ENCODE measurements around the gene ACP7. TPM values are rescaled to one million over a fixed set of nuclear protein-coding genes. Genes with fewer than 3 reads are reported as not detected.

The ACP7 gene
- total RNA-seq, 1 donor from 2014 or later: not detected

DNA sequence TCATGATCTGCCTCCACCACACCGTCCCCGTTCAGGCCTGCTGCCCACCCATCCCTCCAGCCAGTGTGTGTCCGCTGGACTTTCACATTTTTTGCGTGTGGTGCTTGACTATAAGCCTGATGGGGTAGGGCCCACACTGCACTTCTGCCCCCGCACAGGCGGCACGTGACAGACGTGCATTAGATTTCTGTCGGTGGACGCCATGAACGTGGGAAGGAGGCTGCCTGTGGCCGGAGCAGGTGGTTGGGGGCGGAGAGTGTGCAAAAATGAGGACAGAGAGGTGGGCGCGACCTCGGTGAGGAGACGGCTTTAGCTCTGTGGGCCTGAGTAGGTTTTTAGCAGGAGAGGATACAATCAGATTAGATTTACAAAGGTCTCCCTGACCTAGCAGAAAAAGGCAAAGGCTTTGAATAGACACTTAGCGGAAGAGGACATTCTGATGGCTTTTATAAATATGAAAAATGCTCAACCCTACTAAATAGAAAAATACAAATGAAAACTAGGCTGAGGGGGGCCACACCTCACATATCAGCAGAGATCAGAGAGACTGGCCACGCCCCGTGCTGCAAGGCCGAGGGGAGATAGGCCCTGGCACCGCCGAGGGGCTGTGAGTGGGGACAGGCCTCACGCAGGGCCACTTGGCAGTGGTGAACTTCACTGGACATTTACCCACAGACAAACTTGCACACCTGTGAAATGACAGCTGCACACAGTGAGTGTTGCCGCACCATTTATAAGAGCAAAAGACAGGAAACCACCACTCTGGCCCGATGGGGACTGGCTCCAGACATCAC, 66.8 kb downstream of the ACP7 start:
- Histone ChIP-seq H3K9me3 (replicated peaks) (no peaks in the 10 kb centered on the region), H3K4me3 (no peak overlapping the region), H3K27ac (replicated peaks) (no peak overlapping the region), H3K4me1 (peaks cover 27% of the 10 kb centered on the region), H3K27me3 (ENCODE audit: low read depth) (no peaks in the 10 kb centered on the region), H3K36me3 (no peaks in the 10 kb centered on the region)
- TF ChIP-seq, protein P1, sequence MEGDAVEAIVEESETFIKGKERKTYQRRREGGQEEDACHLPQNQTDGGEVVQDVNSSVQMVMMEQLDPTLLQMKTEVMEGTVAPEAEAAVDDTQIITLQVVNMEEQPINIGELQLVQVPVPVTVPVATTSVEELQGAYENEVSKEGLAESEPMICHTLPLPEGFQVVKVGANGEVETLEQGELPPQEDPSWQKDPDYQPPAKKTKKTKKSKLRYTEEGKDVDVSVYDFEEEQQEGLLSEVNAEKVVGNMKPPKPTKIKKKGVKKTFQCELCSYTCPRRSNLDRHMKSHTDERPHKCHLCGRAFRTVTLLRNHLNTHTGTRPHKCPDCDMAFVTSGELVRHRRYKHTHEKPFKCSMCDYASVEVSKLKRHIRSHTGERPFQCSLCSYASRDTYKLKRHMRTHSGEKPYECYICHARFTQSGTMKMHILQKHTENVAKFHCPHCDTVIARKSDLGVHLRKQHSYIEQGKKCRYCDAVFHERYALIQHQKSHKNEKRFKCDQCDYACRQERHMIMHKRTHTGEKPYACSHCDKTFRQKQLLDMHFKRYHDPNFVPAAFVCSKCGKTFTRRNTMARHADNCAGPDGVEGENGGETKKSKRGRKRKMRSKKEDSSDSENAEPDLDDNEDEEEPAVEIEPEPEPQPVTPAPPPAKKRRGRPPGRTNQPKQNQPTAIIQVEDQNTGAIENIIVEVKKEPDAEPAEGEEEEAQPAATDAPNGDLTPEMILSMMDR (IDR thresholded peaks at IDR 0.05; ENCODE audit: borderline replicate concordance): no peak
- intact Hi-C loops (cut with micrococcal nuclease): no loop called here
- no peak for DNase-seq

DNA sequence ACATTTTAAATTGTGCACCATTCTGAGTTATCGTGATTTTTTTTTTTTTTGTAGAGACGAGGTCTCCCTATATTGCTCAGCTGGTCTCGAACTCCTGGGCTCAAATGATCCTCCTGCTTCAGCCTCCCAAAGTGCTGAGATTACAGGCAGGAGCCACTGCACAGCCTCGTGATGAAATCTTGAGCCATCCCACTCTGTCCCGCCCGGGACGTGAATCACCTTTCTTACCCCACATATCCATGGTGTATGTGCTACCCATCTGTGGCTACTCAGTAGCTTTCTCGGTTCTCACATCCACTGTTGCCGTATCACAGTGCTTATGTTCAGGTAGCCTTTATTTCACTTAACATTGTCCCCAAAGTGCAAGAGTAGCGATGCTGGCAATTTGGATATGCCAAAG, 67.9 kb downstream of the ACP7 start:
- Histone ChIP-seq H3K4me1 (peaks cover 31% of the 10 kb centered on the region), H3K27ac (replicated peaks) (no peak overlapping the region), H3K27me3 (ENCODE audit: low read depth) (no peaks in the 10 kb centered on the region), H3K4me3 (no peak overlapping the region), H3K36me3 (no peaks in the 10 kb centered on the region), H3K9me3 (replicated peaks) (no peaks in the 10 kb centered on the region)
- intact Hi-C loops (cut with micrococcal nuclease): no loop called here
- TF ChIP-seq, protein P1 (IDR thresholded peaks at IDR 0.05; ENCODE audit: borderline replicate concordance): no peak
- DNase-seq: no peak

DNA sequence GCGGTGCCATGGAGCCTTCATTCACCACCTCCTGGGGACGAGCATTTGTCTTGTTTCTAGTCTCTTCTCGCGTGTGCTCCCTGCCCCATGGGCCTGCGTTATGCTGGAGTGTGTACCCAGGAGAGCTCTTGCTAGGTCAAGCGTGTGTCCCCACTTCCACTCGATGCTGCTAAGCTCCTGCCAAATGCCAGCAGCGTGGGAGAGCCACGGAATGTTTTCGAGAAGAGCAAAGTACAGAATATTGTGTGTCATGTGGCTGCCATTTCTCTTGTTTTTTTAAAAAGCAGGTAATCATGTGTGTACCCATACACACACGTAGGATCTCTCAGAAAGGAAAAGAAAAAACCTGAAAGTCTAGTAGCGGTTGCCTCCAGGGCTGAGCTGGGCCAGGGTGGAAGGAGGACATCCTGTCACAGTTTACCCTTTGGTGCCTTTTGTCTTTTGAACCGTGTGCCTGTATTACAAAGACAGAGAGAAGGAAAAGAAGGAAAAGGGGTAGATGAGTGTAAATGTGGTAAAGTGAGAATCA, 70.0 kb downstream of the ACP7 start:
- Histone ChIP-seq H3K27me3 (ENCODE audit: low read depth) (no peaks in the 10 kb centered on the region), H3K27ac (replicated peaks) (no peak overlapping the region), H3K4me1 (peaks cover 44% of the 10 kb centered on the region), H3K36me3 (no peaks in the 10 kb centered on the region), H3K9me3 (replicated peaks) (no peaks in the 10 kb centered on the region), H3K4me3 (no peak overlapping the region)
- intact Hi-C loops (cut with micrococcal nuclease): no loop called here
- TF ChIP-seq, protein P1 (IDR thresholded peaks at IDR 0.05; ENCODE audit: borderline replicate concordance): no peak
- no peak for DNase-seq

DNA sequence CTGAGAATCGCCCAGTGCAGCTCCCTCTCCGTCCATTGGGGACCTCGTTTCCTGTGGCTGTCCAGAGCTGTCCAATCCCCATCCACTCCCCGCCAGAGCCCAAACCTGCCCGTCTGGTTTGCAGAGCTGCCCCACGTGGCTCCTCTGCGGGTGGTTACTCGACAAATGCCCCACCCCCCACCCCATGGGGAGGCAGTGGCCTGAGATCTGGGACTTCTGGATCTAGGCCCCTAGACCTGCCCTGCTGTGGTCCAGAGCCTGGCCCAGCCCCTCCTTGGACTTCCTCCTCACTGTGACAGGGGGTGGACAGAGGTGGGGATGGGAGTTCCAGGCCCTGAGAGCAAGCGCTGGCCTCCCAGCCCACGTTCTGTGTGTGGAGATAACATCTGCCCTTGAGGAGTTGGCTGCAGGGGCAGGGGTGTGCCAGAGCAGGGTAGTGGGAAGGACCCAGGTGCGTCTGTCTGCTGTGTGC, 70.5 kb downstream of the ACP7 start:
- no peak overlapping the region for H3K27ac ChIP-seq (replicated peaks)
- H3K4me1 ChIP-seq: peaks cover 44% of the 10 kb centered on the region
- H3K36me3 ChIP-seq: no peaks in the 10 kb centered on the region
- intact Hi-C loops (cut with micrococcal nuclease): no loop called here
- DNase-seq: no peak
- TF ChIP-seq, protein P1 (IDR thresholded peaks at IDR 0.05; ENCODE audit: borderline replicate concordance): no peak
- no peak overlapping the region for H3K4me3 ChIP-seq
- H3K9me3 ChIP-seq (replicated peaks): no peaks in the 10 kb centered on the region
- H3K27me3 ChIP-seq (ENCODE audit: low read depth): no peaks in the 10 kb centered on the region

DNA sequence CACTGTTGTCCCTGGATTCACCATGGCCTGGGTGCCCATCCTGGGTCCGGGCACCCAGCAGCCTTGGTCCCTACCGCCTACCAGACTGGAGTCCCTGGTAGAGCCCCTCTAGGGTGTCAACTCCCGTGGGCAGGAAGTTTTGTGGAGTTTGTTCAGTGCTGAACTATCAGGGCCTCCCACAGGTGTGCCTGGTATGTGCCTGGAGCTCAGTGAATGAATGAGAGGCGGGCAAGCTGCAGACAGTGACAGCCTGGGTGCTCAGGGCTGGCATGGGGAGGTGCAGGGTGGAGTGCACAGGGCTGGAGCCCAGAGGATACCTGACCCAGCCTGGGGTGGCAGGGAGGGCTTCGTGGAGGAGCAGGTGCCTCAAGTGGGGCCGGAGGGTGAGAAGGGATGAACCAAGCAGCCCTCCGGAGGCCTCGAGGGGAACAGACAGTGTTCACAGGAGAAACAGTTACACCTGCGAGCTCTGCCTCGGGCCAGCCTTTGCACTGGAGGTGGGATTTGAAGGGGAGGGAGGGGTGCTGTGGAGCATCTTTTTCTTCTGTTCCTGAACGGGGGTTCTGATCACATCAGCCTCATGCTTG, 71.0 kb downstream of the ACP7 start:
- Histone ChIP-seq H3K36me3 (no peaks in the 10 kb centered on the region), H3K4me3 (no peak overlapping the region), H3K4me1 (peaks cover 44% of the 10 kb centered on the region), H3K27me3 (ENCODE audit: low read depth) (no peaks in the 10 kb centered on the region), H3K27ac (replicated peaks) (no peak overlapping the region), H3K9me3 (replicated peaks) (no peaks in the 10 kb centered on the region)
- DNase-seq: no peak
- TF ChIP-seq, protein P1 (IDR thresholded peaks at IDR 0.05; ENCODE audit: borderline replicate concordance): no peak
- intact Hi-C loops (cut with micrococcal nuclease): no loop called here
